RPMI8226 (cell line): ENCODE results near the gene SPACA9.

Source experiments
- DNase-seq: peaks from one replicate; pipeline ENCODE4 v3.0.0-alpha.2; 2015

The SPACA9 gene

GRCh38 chr9:132894862-132895835 is 16.5 kb downstream of the SPACA9 start:
- DNase-seq = no peak

DNA sequence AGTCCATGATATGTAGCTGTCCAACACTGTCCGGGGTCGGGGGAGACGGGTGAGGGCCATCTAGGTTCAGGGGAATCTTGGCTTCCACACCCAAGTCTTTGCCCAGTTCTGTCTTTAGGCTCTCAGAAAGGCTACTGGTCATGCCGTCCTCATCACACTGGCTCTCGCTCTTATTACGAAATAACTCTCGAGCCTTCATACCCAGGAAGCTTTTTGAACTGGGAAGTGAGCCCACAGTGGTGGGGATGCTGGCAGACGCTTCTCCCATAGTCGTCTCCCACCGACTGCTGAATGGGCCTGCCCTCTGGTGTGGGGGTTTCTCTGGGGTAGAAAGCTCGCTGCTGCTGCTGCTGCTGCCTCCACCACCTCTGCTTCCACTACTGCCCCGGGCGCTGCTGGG is 17.6 kb downstream of the SPACA9 start:
- no peak for DNase-seq

GRCh38 chr9:132896906-132897305 is 18.2 kb downstream of the SPACA9 start:
- DNase-seq = no peak

GRCh38 chr9:132898051-132898450 is 19.4 kb downstream of the SPACA9 start:
- DNase-seq = no peak

- DNase-seq = peak; percentile 85
These were observed 23.4 kb downstream of the SPACA9 start for GRCh38 chr9:132901858-132902831.

- DNase-seq = no peak
These were observed 25.1 kb downstream of the SPACA9 start for GRCh38 chr9:132903574-132904492.

GRCh38 chr9:132905726-132906125 is 27.0 kb downstream of the SPACA9 start:
- DNase-seq = no peak

DNA sequence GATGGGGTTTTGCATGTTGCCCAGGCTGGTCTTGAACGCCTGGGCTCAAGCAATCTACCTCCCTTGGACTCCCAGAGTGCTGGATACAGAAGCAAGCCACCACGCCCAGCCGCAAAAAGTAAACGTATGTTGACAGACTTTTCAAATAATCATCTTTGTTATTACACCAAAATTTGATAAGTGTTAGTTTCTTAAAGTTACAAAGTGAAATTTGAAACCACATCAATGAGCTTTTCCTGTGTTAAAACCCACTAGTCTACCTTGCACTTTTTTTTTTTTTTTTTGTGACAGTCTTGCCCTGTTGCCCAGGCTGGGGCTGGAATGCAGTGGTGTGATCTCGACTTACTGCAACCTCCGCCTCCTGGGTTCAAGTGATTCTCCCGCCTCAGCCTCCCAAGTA is 29.9 kb downstream of the SPACA9 start:
- DNase-seq = no peak

DNA sequence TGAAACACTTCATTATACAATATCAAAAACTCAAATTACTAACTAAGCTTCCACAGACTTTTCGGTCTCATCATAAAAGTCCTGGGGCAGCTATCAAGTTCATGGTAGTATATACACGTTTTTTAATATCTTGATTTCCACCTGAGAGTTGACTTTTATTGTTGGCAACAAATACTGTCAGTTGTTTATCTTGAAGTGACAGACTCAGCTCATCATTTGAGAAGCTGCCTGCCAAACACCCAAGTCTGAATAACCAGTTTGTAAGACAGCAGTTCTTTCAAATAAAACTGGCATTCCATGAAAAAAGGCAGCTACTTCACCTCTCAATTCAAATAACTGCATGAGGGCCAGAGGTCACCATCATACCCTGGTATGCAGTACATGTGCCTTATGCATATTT is 30.6 kb downstream of the SPACA9 start:
- no peak for DNase-seq

- no peak for DNase-seq
These were observed 31.7 kb downstream of the SPACA9 start for GRCh38 chr9:132910376-132910775.

GRCh38 chr9:132912131-132912530 is 33.4 kb downstream of the SPACA9 start:
- no peak for DNase-seq

DNA sequence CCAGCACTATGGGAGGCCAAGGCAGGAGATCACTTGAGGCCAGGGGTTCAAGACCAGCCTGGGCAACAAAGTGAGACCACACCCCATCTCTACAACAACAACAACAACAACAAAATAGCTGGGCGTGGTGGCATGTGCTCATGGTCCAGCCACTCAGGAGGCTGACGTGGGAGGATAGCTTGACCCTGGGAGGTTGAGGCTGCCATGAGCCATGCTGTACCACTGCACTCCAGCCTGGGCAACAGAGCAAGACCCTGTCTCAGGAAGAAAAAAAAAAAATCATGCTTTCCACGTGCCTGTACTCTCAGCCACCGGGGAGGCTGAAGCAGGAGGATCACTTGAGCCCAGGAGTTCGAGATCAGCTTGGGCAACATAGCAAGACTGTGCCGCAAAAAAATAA is 36.2 kb downstream of the SPACA9 start:
- no peak for DNase-seq

DNA sequence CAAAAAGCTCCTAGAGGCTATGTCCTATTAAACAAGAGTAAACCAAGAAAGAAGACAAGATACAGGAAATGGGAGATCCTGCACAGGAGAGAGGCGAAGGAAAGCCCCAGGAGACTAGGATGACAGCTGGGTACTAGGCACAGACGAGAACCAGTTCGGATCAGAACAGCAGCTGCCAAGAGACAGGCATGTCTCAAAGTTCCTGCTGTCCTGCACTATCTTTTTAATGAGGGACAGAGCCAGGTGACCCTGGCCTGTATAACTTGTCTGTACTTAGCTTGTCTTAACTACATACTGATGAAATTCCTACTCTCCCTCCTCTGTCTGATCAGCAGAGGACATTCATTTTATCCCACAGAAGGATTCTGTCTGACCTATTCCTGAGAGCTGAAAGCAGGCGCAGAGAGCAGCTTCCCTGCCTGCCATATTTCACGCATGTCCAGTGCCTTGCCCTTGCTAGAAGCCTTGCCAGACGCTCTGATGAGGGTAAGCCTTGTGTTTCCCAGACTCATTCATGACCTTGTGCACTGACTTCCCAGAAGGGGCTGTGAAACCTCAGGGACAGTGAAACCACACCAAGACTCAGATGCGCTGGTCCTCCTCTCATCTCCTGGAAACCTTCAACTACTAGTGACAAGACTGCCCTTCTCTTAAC is 41.0 kb downstream of the SPACA9 start:
- DNase-seq = no peak

GRCh38 chr9:132923346-132923902 is 44.7 kb downstream of the SPACA9 start:
- DNase-seq = no peak

DNA sequence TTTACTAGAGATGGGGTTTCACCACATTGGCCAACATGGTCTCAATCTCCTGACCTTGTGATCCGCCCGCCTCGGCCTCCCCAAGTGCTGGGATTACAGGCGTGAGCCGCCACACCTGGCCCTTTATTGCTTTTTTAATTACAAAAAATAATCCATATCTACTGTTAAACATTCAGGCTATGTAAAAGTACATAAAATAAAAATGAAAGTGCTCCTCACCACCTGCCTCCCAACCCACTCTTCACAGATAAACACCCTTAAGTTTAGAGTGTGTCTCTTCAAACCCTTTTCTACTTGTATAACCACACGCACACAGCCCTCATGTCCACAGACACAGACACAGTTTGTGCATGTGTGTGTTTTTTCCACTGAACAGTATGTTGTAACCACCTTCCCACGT is 49.0 kb downstream of the SPACA9 start:
- DNase-seq = no peak

- DNase-seq = no peak
These were observed 52.6 kb downstream of the SPACA9 start for GRCh38 chr9:132931178-132931735.

GRCh38 chr9:132935026-132935425 is 56.3 kb downstream of the SPACA9 start:
- no peak for DNase-seq

DNA sequence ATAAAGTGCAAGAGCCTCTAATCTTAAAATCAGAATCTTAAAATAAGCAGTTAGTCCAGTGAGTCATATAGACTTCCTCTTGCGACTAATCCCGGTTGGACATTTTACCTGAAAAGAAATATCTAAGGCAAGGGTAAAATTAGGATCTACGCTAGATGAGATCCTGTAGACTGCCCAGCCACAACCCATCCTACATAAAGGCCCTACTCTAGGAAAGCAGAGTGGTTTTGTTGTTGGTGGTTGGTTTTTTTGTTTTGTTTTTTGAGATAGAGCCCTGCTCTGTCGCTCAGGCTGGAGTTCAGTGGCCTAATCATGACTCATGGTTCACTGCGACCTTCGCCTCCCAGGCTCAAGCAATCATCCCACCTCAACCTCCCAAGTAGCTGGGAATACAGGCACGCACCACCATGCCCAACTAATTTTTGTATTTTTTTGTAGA is 58.8 kb downstream of the SPACA9 start:
- DNase-seq = no peak

- no peak for DNase-seq
These were observed 60.5 kb downstream of the SPACA9 start for GRCh38 chr9:132939169-132939568.
